Fibroblast of mammary gland (primary cell): ENCODE measurements around the gene CNIH2.

Source experiments
- DNase-seq: peaks from one replicate; pipeline ENCODE4 v3.0.0-alpha.2; 2010; ENCODE audit warnings: low read depth
- H3K4me3 ChIP-seq: 2 replicates; pipeline ENCODE4 v1.5.1; 2011; ENCODE audit warnings: low read depth, mild to moderate bottlenecking, low read length, moderate library complexity; ENCODE audit not compliant: control insufficient read depth
- TF ChIP-seq, protein P1 (sequence below): conservative IDR thresholded peaks from 2 replicates; pipeline ENCODE4 v1.5.1; 2011; ENCODE audit warnings: low read depth, low read length, inconsistent platforms; ENCODE audit not compliant: control insufficient read depth, insufficient read depth

Gene CNIH2

DNA sequence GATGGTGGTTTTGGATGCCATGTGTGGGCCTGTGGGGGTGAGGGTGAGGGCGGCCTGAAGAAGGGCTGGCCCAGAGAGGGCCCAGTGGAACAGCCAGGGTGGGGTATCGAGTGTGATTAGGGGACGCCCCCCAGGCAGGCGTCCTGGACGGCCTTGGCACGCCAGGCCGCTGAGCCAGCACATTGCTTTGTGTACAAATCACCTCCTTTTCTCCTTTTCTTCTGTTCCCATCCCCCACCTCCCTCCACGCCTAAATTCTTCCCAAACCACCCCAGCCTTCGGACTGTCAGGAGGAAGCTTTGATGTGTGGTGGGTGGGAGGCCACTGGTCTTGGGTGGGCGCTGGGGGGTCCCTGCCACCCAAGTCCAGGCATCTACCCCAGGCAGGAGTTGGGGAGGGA lies 46.7 kb downstream of the CNIH2 start:
- no peak overlapping the region for H3K4me3 ChIP-seq
- no peak for DNase-seq
- TF ChIP-seq, protein P1, sequence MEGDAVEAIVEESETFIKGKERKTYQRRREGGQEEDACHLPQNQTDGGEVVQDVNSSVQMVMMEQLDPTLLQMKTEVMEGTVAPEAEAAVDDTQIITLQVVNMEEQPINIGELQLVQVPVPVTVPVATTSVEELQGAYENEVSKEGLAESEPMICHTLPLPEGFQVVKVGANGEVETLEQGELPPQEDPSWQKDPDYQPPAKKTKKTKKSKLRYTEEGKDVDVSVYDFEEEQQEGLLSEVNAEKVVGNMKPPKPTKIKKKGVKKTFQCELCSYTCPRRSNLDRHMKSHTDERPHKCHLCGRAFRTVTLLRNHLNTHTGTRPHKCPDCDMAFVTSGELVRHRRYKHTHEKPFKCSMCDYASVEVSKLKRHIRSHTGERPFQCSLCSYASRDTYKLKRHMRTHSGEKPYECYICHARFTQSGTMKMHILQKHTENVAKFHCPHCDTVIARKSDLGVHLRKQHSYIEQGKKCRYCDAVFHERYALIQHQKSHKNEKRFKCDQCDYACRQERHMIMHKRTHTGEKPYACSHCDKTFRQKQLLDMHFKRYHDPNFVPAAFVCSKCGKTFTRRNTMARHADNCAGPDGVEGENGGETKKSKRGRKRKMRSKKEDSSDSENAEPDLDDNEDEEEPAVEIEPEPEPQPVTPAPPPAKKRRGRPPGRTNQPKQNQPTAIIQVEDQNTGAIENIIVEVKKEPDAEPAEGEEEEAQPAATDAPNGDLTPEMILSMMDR, result no peak

- no peak overlapping the region for H3K4me3 ChIP-seq
- no peak for DNase-seq
- TF ChIP-seq, protein P1, result no peak
These were observed 47.3 kb downstream of the CNIH2 start for GRCh38 chr11:66325263-66325671.

- peak; percentile 59 for DNase-seq
- TF ChIP-seq, protein P1, result no peak
- no peak overlapping the region for H3K4me3 ChIP-seq
These were observed 48.5 kb downstream of the CNIH2 start for GRCh38 chr11:66326261-66327111.

DNA sequence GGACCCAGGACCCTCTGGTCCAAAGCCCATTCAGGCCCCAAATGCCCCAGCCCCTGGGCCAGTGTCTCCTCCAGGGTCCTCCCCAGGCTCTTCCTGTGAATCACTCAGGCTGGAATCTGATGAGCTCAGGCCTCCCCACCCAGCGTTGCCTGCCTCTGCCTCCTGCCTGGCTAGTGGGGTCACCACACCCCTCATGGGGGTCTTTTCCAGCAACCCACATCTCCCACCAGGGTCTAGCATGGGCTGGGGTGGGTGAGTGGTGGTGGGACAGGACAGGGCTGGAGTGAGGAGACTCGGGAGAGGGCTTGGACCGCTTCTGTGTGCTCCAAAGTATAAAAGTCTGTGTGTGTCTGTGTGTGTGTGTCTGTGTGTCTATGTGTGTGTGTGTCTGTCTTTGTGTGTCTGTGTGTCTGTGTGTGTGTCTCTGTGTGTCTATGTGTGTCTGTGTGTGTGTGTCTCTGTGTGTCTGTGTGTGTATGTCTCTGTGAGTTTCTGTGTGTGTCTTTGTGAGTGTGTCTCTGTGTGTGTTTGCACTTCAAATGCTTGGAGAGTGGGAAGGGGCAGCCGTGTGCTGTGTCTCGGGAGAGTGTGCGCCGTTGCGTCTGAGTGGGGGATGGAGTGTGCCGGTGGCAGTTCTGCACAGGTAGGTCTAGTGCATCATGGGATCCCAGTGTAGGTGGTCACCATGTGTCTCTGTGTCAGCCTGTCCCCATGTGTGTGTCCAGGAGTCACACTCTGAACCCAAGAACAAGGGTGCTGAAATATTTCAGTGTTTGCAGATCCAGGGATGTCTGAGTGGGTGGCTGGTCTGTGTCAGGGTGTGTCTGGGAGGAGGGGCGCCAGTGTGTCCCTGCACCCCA lies 49.4 kb downstream of the CNIH2 start:
- TF ChIP-seq, protein P1, result peak; percentile 9
- H3K4me3 ChIP-seq, result no peak overlapping the region
- DNase-seq, result peak; percentile 67

- DNase-seq, result no peak
- no peak overlapping the region for H3K4me3 ChIP-seq
- TF ChIP-seq, protein P1, result no peak
These were observed 50.0 kb downstream of the CNIH2 start for GRCh38 chr11:66328031-66328301.

DNA sequence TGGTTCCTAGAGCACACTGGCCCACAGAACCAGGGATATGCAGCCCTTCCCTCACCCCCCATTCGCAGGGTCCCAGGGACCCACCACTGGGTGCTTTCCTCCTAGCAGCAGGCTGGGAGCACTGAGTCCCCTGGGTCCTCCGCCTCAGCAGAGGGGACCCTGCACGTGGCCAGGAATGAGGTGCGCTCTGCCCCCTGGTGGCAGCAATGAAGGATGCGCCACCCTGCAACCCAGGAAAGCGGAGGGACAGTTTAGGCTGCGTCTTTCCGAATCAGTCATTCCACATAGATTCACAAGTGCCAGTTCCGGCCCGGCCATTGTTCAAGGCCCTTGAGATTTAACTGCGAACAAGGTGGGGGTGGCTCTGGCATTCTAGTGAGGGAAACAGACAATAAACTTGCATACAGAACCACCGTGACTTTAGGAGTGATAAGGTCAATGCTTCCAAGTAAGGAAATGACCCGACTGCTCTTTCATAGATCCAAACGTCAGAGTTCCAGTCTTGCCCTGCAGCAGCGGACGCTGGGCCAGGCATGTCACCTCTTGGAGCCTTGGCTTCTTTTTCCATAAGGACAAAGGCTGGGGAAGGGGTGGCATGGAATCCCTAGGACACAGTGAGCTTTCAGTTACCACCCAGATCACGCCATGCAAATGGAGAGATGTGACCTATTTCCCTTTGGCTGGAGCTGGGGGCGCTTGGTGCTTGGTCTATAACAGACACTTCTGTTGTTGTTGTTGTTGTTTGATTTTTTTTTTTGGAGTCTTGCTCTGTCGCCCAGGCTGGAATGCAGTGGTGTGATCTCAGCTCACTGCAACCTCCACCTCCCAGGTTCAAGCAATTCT lies 50.5 kb downstream of the CNIH2 start:
- TF ChIP-seq, protein P1, result peak; percentile 84
- DNase-seq, result peak; percentile 71
- no peak overlapping the region for H3K4me3 ChIP-seq
